ENCODE data around the gene MYO1D.

- TF ChIP-seq CTCF (IDR thresholded peaks at IDR 0.05) (no peak), POLR2A (IDR thresholded peaks at IDR 0.05) (no peak)
These were observed 240.2 kb downstream of the MYO1D start for GRCh38 chr17:32636598-32637218.
